ENCODE measurements around the gene FAM124A. TPM values are rescaled to one million over a fixed set of nuclear protein-coding genes. Genes with fewer than 3 reads are reported as not detected.

The FAM124A gene
- total and polyA plus RNA-seq, 2 experiments from 2014 or later: 37.7 to 109 TPM

DNA sequence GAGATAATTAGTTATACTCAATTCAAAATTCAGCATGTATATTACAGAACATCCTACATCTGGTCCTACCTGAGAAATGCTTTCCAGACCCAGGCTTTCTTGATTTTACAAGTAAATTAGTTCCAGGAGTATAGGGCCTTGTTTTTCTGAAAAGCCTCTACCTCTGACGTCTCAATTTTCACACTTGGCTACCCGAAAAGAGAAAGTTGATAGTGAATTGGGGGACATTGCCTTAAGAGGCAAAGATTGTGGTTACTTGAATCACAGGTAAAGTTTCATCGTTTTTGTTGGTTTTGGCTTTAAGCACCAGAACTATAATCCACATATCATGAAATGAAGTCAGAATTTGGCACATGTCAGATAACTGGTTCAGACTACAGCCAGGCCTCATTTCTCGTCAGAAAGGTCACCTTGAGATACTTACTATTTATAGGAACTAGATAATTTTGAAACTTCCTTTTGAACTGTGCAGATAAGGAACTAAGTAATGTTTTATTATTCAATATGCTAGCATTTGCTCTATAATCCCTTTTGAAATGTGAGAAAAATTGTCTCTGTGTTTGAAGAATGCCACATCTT is 30.8 kb downstream of the FAM124A start:
- Mint-ChIP-seq H3K9me3 (no peaks in the 10 kb centered on the region), H3K36me3 (ENCODE audit: low read depth) (peaks cover 61% of the 10 kb centered on the region), H3K4me1 (peaks cover 58% of the 10 kb centered on the region), H3K27ac (no peak overlapping the region), H3K4me3 (no peak overlapping the region), H3K27me3 (ENCODE audit: insufficient read depth, low read depth, poor library complexity) (no peaks in the 10 kb centered on the region)
- peaks cover 5% of the 10 kb centered on the region; the same call in 1 of the 2 replicates for H3K9me2 ChIP-seq (ENCODE audit: insufficient read depth)
- H3K4me2 ChIP-seq: no peak overlapping the region
- no peak for ATAC-seq
- H2AFZ ChIP-seq: no peak overlapping the region
- DNase-seq (ENCODE audit: low spot score): no peak
- peaks cover 4% of the 10 kb centered on the region; the same call in 1 of the 2 replicates for H3F3A ChIP-seq (replicated peaks; ENCODE audit: low read depth)
- no peak overlapping the region; the same call in 1 of the 2 replicates for H3K27ac ChIP-seq (ENCODE audit: low read depth)
- H3K27me3 ChIP-seq (ENCODE audit: insufficient read depth): no peaks in the 10 kb centered on the region
- H3K4me1 ChIP-seq (ENCODE audit: insufficient read depth): peaks cover 48% of the 10 kb centered on the region
- H3K4me3 ChIP-seq: no peak overlapping the region
- H3K79me2 ChIP-seq (replicated peaks; ENCODE audit: insufficient read depth): peaks cover 99% of the 10 kb centered on the region
- TF ChIP-seq JUNB (IDR thresholded peaks at IDR 0.05; ENCODE audit: unreplicated experiment) (no peak), ETS1 (IDR thresholded peaks at IDR 0.05) (no peak), CTCF (conservative IDR thresholded peaks at IDR 0.05; ENCODE audit: low read depth in 2 of 2) (no peak)
- H4K20me1 ChIP-seq (replicated peaks; ENCODE audit: insufficient read depth): peaks cover 39% of the 10 kb centered on the region
- H3K36me3 ChIP-seq (ENCODE audit: insufficient read depth): peaks cover 56% of the 10 kb centered on the region

DNA sequence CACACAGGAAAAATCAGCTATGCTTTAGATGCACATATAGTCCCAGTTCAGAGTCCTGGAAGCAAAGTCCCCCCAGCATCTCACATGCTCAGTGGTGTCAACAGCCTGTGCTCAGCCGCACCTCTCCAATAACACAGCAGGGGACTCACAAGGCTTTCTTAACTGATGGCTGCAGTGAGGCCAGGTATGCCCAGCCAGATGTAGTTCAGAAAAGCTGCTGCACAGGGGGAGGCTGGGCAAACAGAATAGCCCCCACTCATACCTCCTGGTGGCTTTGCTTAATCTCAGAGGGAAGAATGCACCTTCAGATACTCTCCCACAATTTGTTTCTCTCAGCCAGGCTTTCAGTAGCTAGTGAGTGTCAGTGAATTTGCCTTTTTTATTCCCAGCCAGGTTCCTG is 33.4 kb downstream of the FAM124A start:
- ATAC-seq (peak; percentile 86), DNase-seq (ENCODE audit: low spot score) (peak; percentile 44)
- Histone ChIP-seq H3K4me3 (no peak overlapping the region), H3K4me1 (ENCODE audit: insufficient read depth) (peaks cover 35% of the 10 kb centered on the region), H3K36me3 (ENCODE audit: insufficient read depth) (peaks cover 52% of the 10 kb centered on the region), H3K79me2 (replicated peaks; ENCODE audit: insufficient read depth) (peaks cover 84% of the 10 kb centered on the region), H3K9me2 (ENCODE audit: insufficient read depth) (peaks cover 5% of the 10 kb centered on the region; the same call in 1 of the 2 replicates), H2AFZ (no peak overlapping the region), H3K27me3 (ENCODE audit: insufficient read depth) (no peaks in the 10 kb centered on the region), H3K4me2 (peak overlapping the region; percentile 21; the same call in 1 of the 2 replicates), H4K20me1 (replicated peaks; ENCODE audit: insufficient read depth) (peaks cover 46% of the 10 kb centered on the region), H3F3A (replicated peaks; ENCODE audit: low read depth) (peaks cover 8% of the 10 kb centered on the region; the same call in 1 of the 2 replicates), H3K27ac (ENCODE audit: low read depth) (peak overlapping the region; percentile 22; the same call in 1 of the 2 replicates)
- TF ChIP-seq NANOG (IDR thresholded peaks at IDR 0.05; ENCODE audit: borderline replicate concordance): no peak
- TF ChIP-seq EZH2phosphoT487 (IDR thresholded peaks at IDR 0.05; ENCODE audit: unreplicated experiment): no peak
- no peak for TF ChIP-seq ZNF462 (CRISPR knock-in tag; IDR thresholded peaks at IDR 0.05)
- peak overlapping the region; percentile 90 for H3K27ac Mint-ChIP-seq
- H3K9me3 Mint-ChIP-seq: no peaks in the 10 kb centered on the region
- H3K36me3 Mint-ChIP-seq (ENCODE audit: low read depth): peaks cover 79% of the 10 kb centered on the region
- peaks cover 76% of the 10 kb centered on the region for H3K4me1 Mint-ChIP-seq
- H3K4me3 Mint-ChIP-seq: no peak overlapping the region
- H3K27me3 Mint-ChIP-seq (ENCODE audit: insufficient read depth, low read depth, poor library complexity): peaks cover 5% of the 10 kb centered on the region
